ENCODE measurements around the gene PFKFB3.

PFKFB3 gene

DNA sequence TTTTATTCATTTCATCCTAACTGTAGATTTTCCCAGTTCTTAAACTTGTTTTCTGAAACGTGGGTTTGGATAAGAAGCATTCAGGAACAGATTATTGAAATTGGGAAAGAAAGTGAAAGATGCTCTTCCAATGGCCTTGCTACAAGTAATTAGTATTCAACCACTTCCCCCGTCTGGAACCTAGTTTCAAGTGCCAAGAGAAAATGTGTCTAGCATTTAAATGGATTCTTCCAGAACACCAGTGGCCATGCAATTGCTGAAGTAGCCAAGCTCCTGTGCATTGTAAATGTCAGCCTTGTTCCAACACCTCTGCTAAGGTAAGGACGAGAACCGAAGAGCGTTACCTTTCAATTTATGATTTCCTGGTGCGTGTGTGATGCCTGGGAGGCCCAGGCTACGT lies 68.2 kb downstream of the PFKFB3 start:
- TF ChIP-seq CREB1 (IDR thresholded peaks at IDR 0.05; ENCODE audit: low read depth) (no peak), TAF1 (IDR thresholded peaks at IDR 0.05; ENCODE audit: low read depth) (no peak), TEAD4 (IDR thresholded peaks at IDR 0.05) (no peak), FOXM1 (IDR thresholded peaks at IDR 0.05; ENCODE audit: borderline replicate concordance, low read depth) (no peak), EGR1 (IDR thresholded peaks at IDR 0.05) (no peak), YY1 (IDR thresholded peaks at IDR 0.05; ENCODE audit: low read depth) (no peak), EP300 (IDR thresholded peaks at IDR 0.05; ENCODE audit: borderline replicate concordance) (no peak)
- TF ChIP-seq, protein P1, sequence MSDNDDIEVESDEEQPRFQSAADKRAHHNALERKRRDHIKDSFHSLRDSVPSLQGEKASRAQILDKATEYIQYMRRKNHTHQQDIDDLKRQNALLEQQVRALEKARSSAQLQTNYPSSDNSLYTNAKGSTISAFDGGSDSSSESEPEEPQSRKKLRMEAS (IDR thresholded peaks at IDR 0.05) = no peak

DNA sequence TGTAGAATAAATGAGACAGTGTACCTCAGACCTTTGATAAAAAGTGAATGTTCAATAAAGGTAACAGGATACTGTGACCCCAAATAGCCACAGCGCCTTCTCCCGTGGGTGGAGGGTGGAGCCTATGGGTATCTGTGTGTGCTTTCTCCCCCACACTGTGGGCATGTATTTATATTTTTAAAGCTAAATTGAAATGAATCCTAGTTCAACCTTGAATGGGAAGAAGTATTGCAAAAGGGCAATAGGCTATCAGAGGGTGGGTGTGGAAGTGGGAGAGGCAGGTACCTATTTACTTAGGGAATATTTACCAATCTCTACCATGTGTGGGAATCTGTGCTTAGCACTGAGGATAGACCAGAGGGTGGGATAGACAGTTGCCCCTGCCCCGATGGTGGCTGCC lies 68.9 kb downstream of the PFKFB3 start:
- TF ChIP-seq, protein P1 (IDR thresholded peaks at IDR 0.05) = no peak
- TF ChIP-seq CEBPB (IDR thresholded peaks at IDR 0.05) = no peak
- TF ChIP-seq NFIC (IDR thresholded peaks at IDR 0.05) = no peak
- TF ChIP-seq, protein P2, sequence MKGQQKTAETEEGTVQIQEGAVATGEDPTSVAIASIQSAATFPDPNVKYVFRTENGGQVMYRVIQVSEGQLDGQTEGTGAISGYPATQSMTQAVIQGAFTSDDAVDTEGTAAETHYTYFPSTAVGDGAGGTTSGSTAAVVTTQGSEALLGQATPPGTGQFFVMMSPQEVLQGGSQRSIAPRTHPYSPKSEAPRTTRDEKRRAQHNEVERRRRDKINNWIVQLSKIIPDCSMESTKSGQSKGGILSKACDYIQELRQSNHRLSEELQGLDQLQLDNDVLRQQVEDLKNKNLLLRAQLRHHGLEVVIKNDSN (IDR thresholded peaks at IDR 0.05) = no peak
- no peak for TF ChIP-seq EGR1 (IDR thresholded peaks at IDR 0.05)
- no peak for TF ChIP-seq FOXM1 (IDR thresholded peaks at IDR 0.05; ENCODE audit: borderline replicate concordance, low read depth)
- no peak for TF ChIP-seq TCF12 (IDR thresholded peaks at IDR 0.05; ENCODE audit: low read depth)
- TF ChIP-seq CREB1 (IDR thresholded peaks at IDR 0.05; ENCODE audit: low read depth) = no peak
- no peak for TF ChIP-seq ZBTB7A (IDR thresholded peaks at IDR 0.05; ENCODE audit: low read depth)
- TF ChIP-seq, protein P3, sequence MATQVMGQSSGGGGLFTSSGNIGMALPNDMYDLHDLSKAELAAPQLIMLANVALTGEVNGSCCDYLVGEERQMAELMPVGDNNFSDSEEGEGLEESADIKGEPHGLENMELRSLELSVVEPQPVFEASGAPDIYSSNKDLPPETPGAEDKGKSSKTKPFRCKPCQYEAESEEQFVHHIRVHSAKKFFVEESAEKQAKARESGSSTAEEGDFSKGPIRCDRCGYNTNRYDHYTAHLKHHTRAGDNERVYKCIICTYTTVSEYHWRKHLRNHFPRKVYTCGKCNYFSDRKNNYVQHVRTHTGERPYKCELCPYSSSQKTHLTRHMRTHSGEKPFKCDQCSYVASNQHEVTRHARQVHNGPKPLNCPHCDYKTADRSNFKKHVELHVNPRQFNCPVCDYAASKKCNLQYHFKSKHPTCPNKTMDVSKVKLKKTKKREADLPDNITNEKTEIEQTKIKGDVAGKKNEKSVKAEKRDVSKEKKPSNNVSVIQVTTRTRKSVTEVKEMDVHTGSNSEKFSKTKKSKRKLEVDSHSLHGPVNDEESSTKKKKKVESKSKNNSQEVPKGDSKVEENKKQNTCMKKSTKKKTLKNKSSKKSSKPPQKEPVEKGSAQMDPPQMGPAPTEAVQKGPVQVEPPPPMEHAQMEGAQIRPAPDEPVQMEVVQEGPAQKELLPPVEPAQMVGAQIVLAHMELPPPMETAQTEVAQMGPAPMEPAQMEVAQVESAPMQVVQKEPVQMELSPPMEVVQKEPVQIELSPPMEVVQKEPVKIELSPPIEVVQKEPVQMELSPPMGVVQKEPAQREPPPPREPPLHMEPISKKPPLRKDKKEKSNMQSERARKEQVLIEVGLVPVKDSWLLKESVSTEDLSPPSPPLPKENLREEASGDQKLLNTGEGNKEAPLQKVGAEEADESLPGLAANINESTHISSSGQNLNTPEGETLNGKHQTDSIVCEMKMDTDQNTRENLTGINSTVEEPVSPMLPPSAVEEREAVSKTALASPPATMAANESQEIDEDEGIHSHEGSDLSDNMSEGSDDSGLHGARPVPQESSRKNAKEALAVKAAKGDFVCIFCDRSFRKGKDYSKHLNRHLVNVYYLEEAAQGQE (IDR thresholded peaks at IDR 0.05; ENCODE audit: low read depth) = no peak
- no peak for TF ChIP-seq TEAD4 (IDR thresholded peaks at IDR 0.05)
- TF ChIP-seq YY1 (IDR thresholded peaks at IDR 0.05; ENCODE audit: low read depth) = no peak
- TF ChIP-seq EP300 (IDR thresholded peaks at IDR 0.05; ENCODE audit: borderline replicate concordance) = no peak
- no peak for TF ChIP-seq RAD21 (IDR thresholded peaks at IDR 0.05; ENCODE audit: low read depth)
- TF ChIP-seq TAF1 (IDR thresholded peaks at IDR 0.05; ENCODE audit: low read depth) = no peak

DNA sequence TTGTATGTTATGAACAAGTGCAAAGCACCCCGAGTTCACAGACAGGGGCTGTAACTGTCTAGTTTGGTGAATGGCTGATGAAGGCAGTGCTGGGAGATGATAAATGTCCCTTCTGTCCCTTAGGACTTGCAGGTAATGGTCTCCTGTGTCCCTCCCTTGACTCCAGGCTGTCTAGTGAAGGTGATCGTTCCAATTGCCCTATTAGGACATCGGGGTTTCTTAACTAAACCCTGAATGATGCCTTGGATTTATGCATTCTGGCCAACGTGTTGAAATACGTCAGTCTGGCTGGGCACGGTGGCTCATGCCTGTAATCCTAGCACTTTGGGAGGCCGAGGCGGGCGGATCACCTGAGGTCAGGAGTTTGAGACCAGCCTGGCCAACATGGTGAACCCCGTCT lies 69.4 kb downstream of the PFKFB3 start:
- TF ChIP-seq TAF1 (IDR thresholded peaks at IDR 0.05; ENCODE audit: low read depth) (no peak), YY1 (IDR thresholded peaks at IDR 0.05; ENCODE audit: low read depth) (no peak), TCF12 (IDR thresholded peaks at IDR 0.05; ENCODE audit: low read depth) (no peak), CREB1 (IDR thresholded peaks at IDR 0.05; ENCODE audit: low read depth) (no peak), FOXM1 (IDR thresholded peaks at IDR 0.05; ENCODE audit: borderline replicate concordance, low read depth) (no peak), EGR1 (IDR thresholded peaks at IDR 0.05) (no peak), RAD21 (IDR thresholded peaks at IDR 0.05; ENCODE audit: low read depth) (no peak), CEBPB (IDR thresholded peaks at IDR 0.05) (no peak), ZBTB7A (IDR thresholded peaks at IDR 0.05; ENCODE audit: low read depth) (no peak), NFIC (IDR thresholded peaks at IDR 0.05) (no peak), TEAD4 (IDR thresholded peaks at IDR 0.05) (no peak), EP300 (IDR thresholded peaks at IDR 0.05; ENCODE audit: borderline replicate concordance) (no peak)
- TF ChIP-seq, protein P3 (IDR thresholded peaks at IDR 0.05; ENCODE audit: low read depth) = no peak
- TF ChIP-seq, protein P1 (IDR thresholded peaks at IDR 0.05) = no peak
- TF ChIP-seq, protein P2 (IDR thresholded peaks at IDR 0.05) = no peak

DNA sequence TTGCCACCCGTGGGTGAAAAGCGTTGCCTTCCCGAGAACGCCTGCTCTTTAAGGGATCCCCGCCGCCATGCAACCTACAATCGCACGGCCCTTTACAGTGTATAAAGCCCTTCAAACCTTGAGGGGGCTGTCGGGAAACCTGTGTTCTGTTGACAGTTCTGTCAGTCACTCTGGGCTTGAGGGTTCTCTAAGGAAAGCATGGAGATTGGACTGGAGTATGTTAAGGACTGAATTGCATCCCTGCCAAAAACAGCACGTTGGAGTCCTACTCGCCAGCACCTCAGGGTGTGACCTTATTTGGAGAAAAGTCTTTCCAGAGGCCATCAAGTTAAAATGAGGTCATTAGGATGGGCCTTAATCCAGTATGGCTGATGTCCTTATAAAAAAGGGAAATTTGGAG lies 70.6 kb downstream of the PFKFB3 start:
- no peak for TF ChIP-seq YY1 (IDR thresholded peaks at IDR 0.05; ENCODE audit: low read depth)
- TF ChIP-seq FOXM1 (IDR thresholded peaks at IDR 0.05; ENCODE audit: borderline replicate concordance, low read depth) = no peak
- no peak for TF ChIP-seq TEAD4 (IDR thresholded peaks at IDR 0.05)
- no peak for TF ChIP-seq NFIC (IDR thresholded peaks at IDR 0.05)
- TF ChIP-seq EGR1 (IDR thresholded peaks at IDR 0.05) = no peak
- TF ChIP-seq, protein P2 (IDR thresholded peaks at IDR 0.05) = no peak
- TF ChIP-seq, protein P1 (IDR thresholded peaks at IDR 0.05) = no peak
- TF ChIP-seq TAF1 (IDR thresholded peaks at IDR 0.05; ENCODE audit: low read depth) = no peak
- no peak for TF ChIP-seq ZBTB7A (IDR thresholded peaks at IDR 0.05; ENCODE audit: low read depth)
- TF ChIP-seq CEBPB (IDR thresholded peaks at IDR 0.05) = no peak
- TF ChIP-seq, protein P3 (IDR thresholded peaks at IDR 0.05; ENCODE audit: low read depth) = no peak
- TF ChIP-seq TCF12 (IDR thresholded peaks at IDR 0.05; ENCODE audit: low read depth) = no peak
- no peak for TF ChIP-seq EP300 (IDR thresholded peaks at IDR 0.05; ENCODE audit: borderline replicate concordance)
